Fibroblast of lung (primary cell): Measurements from ENCODE around the gene TREH. TPM values are rescaled to one million over a fixed set of nuclear protein-coding genes. Genes with fewer than 3 reads are reported as not detected.

Experiments
- DNase-seq, 2 donors: peaks; one replicate each; pipeline versions ENCODE4 v3.0.0 to v3.0.0-alpha.2; 2010; ENCODE audit warnings: low read depth in 2 of 2
- H2AFZ ChIP-seq: 2 replicates; pipeline ENCODE4 v1.5.1; 2012; ENCODE audit warnings: low read length, control low read depth, inconsistent platforms
- H3K27ac ChIP-seq: 2 replicates; pipeline ENCODE4 v1.5.1; 2011; ENCODE audit warnings: low read length, control low read depth; ENCODE audit not compliant: insufficient read depth
- H3K27me3 ChIP-seq: 2 replicates; pipeline ENCODE4 v1.5.1; 2011; ENCODE audit warnings: mild to moderate bottlenecking, low read length; ENCODE audit not compliant: control insufficient read depth, insufficient read depth
- H3K36me3 ChIP-seq: 2 replicates; pipeline ENCODE4 v1.5.1; 2011; ENCODE audit warnings: low read length; ENCODE audit not compliant: control insufficient read depth, insufficient read depth
- H3K4me1 ChIP-seq: 2 replicates; pipeline ENCODE4 v1.5.1; 2011; ENCODE audit warnings: low read length; ENCODE audit not compliant: control insufficient read depth, insufficient read depth; ENCODE audit errors: extremely low read depth
- H3K4me2 ChIP-seq: 2 replicates; pipeline ENCODE4 v1.5.1; 2011; ENCODE audit warnings: low read length, control low read depth; ENCODE audit not compliant: insufficient read depth; ENCODE audit errors: extremely low read depth
- H3K4me3 ChIP-seq, 4 experiments: fragments of 200-600 bp in 1 of 4; sonication (generic) in 1 of 4; replicated peaks in 1 of 4; 2 replicates each; pipeline ENCODE4 v1.5.1; 2011 to 2016; ENCODE audit warnings: low read length in 4 of 4, low read depth in 3 of 4, mild to moderate bottlenecking in 3 of 4, control low read depth in 2 of 4, inconsistent platforms in 1 of 4, mixed read lengths in 1 of 4; ENCODE audit not compliant: insufficient read depth in 1 of 4; ENCODE audit errors: control extremely low read depth in 1 of 4
- H3K79me2 ChIP-seq: 2 replicates; pipeline ENCODE4 v1.5.1; 2012; ENCODE audit warnings: mild to moderate bottlenecking, low read length, inconsistent platforms; ENCODE audit not compliant: control insufficient read depth, insufficient read depth
- H3K9ac ChIP-seq: 2 replicates; pipeline ENCODE4 v1.5.1; 2011; ENCODE audit warnings: mild to moderate bottlenecking, low read length, control low read depth; ENCODE audit not compliant: insufficient read depth
- H3K9me3 ChIP-seq: 2 replicates; pipeline ENCODE4 v1.5.1; 2012; ENCODE audit warnings: low read depth, low read length; ENCODE audit not compliant: control insufficient read depth, insufficient read depth
- H4K20me1 ChIP-seq: 2 replicates; pipeline ENCODE4 v1.5.1; 2011; ENCODE audit warnings: low read length; ENCODE audit not compliant: control insufficient read depth, insufficient read depth; ENCODE audit errors: extremely low read depth
- CTCF ChIP-seq, 2 donors: IDR thresholded peaks in 1 of 2; conservative IDR thresholded peaks in 1 of 2; 1 replicate in 1 of 2; 2 replicates in 1 of 2; pipeline ENCODE4 v1.5.1; 2011 to 2012; ENCODE audit warnings: low read length in 2 of 2, control low read depth in 1 of 2, inconsistent platforms in 1 of 2, low read depth in 1 of 2, mild to moderate bottlenecking in 1 of 2
- EZH2 ChIP-seq: IDR thresholded peaks from 2 replicates; pipeline ENCODE4 v1.5.1; 2012; ENCODE audit warnings: low read length, control low read depth, mild to moderate bottlenecking; ENCODE audit errors: missing control alignments
- polyA plus RNA-seq, 2 donors: library from polyadenylated mRNA; depleted of rRNA in 1 of 2; stranded (reverse) in 1 of 2; unstranded in 1 of 2; fragments of >200 nt; gene quantifications; 2 replicates each; pipeline ENCODE4 v1.2.1, GENCODE V29; 2011 to 2012; ENCODE audit warnings: missing spikeins in 1 of 2
- total RNA-seq: library from RNA; depleted of rRNA; stranded (reverse); fragments of >200 nt; gene quantifications from 2 replicates; pipeline ENCODE4 v1.2.1, GENCODE V29; 2014

The TREH gene
- total and polyA plus RNA-seq, 2 donors (not counting 1 experiment from before 2014, with no cell fraction given) = not detected

GRCh38 chr11:118608360-118609227 is 70.9 kb downstream of the TREH start:
- DNase-seq = peak; percentile 83 to 88
- Histone ChIP-seq H3K27ac (peak overlapping the region; percentile 98), H3K9ac (peak overlapping the region; percentile 99), H2AFZ (no peak overlapping the region), H3K79me2 (peaks cover 45% of the 10 kb centered on the region), H3K27me3 (no peaks in the 10 kb centered on the region), H3K36me3 (peaks cover 6% of the 10 kb centered on the region), H3K4me2 (peak overlapping the region; percentile 80), H3K4me1 (peaks cover 52% of the 10 kb centered on the region), H3K9me3 (no peaks in the 10 kb centered on the region), H4K20me1 (no peaks in the 10 kb centered on the region), H3K4me3 (peak overlapping the region; percentile 76 to 88 (median 81))
- TF ChIP-seq EZH2 (no peak), CTCF (conservative IDR thresholded peaks at IDR 0.05 in 1 of 2, IDR thresholded peaks at IDR 0.05 in 1 of 2; ENCODE audit: low read depth in 1 of 2, low read length in 2 of 2) (no peak)

- Histone ChIP-seq H3K9me3 (no peaks in the 10 kb centered on the region), H3K79me2 (peaks cover 38% of the 10 kb centered on the region), H3K4me2 (peak within 1 kb of the TSS; percentile 80), H3K9ac (peak within 1 kb of the TSS; percentile 99), H3K4me3 (peak within 1 kb of the TSS; percentile 76 to 88 (median 81)), H3K4me1 (peaks cover 50% of the 10 kb centered on the region), H3K27ac (peak within 1 kb of the TSS; percentile 98), H3K27me3 (no peaks in the 10 kb centered on the region), H4K20me1 (no peaks in the 10 kb centered on the region), H2AFZ (no peak within 1 kb of the TSS), H3K36me3 (peaks cover 3% of the 10 kb centered on the region)
- peak; percentile 66 to 78 for DNase-seq
- TF ChIP-seq CTCF (conservative IDR thresholded peaks at IDR 0.05 in 1 of 2, IDR thresholded peaks at IDR 0.05 in 1 of 2; ENCODE audit: low read depth in 1 of 2, low read length in 2 of 2) (peak; percentile 53 to 56), EZH2 (no peak)
These were observed 71.8 kb downstream of the TREH start, which contains the start of gene PHLDB1 for GRCh38 chr11:118607401-118608359. Gene PHLDB1 (plus strand): TSS chr11:118607615. CDS start chr11:118613837, 6,222 bp downstream.

Other genes with a start within 250 kb of the TREH start
- gene KMT2A, start 243.2 kb downstream of the TREH start, total RNA-seq = 19.0 and 33.4 TPM in 2 replicates
- 15.3 and 17.1 TPM in 2 replicates for gene KMT2A, start 243.2 kb downstream of the TREH start, polyA plus RNA-seq
- gene TTC36, start 152.2 kb downstream of the TREH start, total RNA-seq = 0.99 and 1.0 TPM in 2 replicates
- not detected in 2 replicates for gene TTC36, start 152.2 kb downstream of the TREH start, polyA plus RNA-seq
- gene TMEM25, start 148.5 kb downstream of the TREH start, total RNA-seq = 16.4 and 21.3 TPM in 2 replicates
- 12.6 and 15.6 TPM in 2 replicates for gene TMEM25, start 148.5 kb downstream of the TREH start, polyA plus RNA-seq
- 28.8 and 32.5 TPM in 2 replicates for gene IFT46, start 113.7 kb downstream of the TREH start, total RNA-seq
- 30.8 and 46.2 TPM in 2 replicates for gene IFT46, start 113.7 kb downstream of the TREH start, polyA plus RNA-seq
- 87.8 and 116 TPM in 2 replicates for gene ARCN1, start 107.2 kb downstream of the TREH start, total RNA-seq
- gene ARCN1, start 107.2 kb downstream of the TREH start, polyA plus RNA-seq = 359 and 387 TPM in 2 replicates
- 45.5 and 51.4 TPM in 2 replicates for gene PHLDB1, start 72.0 kb downstream of the TREH start, total RNA-seq
- gene PHLDB1, start 72.0 kb downstream of the TREH start, polyA plus RNA-seq = 59.0 and 61.4 TPM in 2 replicates
- 92.2 and 105 TPM in 2 replicates for gene DDX6, start 111.5 kb upstream of the TREH start, total RNA-seq
- 75.7 and 91.2 TPM in 2 replicates for gene DDX6, start 111.5 kb upstream of the TREH start, polyA plus RNA-seq
- gene CXCR5, start 204.2 kb upstream of the TREH start, total RNA-seq = not detected in 2 replicates
- not detected in 2 replicates for gene CXCR5, start 204.2 kb upstream of the TREH start, polyA plus RNA-seq
- 11.0 and 23.1 TPM in 2 replicates for gene BCL9L, start 246.3 kb upstream of the TREH start, total RNA-seq
- gene BCL9L, start 246.3 kb upstream of the TREH start, polyA plus RNA-seq = 7.0 and 11.5 TPM in 2 replicates